ENCODE measurements around the gene FTSJ3. TPM values are rescaled to one million over a fixed set of nuclear protein-coding genes. Genes with fewer than 3 reads are reported as not detected.
"Not testable (repeated sequence)": the region's sequence is repeated elsewhere in the genome, so short reads cannot be mapped to it uniquely, and the experiment has no call there.

The FTSJ3 gene
- total RNA-seq, 2 donors from 2014 or later, result 22.7 to 30.9 TPM

DNA sequence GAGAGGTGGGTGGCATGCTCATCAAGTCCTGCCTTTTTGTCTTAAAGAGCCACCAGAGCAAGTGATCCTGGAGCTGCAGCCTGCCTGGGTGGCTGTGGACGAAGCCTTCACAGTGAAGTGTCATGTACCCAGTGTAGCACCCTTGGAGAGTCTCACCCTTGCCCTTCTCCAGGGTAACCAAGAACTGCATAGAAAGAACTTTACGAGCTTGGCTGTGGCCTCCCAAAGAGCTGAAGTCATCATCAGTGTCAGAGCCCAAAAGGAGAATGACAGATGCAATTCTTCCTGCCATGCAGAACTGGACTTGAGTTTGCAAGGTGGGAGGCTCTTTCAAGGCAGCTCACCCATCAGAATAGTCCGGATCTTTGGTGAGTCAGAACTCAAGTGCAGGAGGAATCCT is 31.8 kb upstream of the FTSJ3 start:
- DNase-seq (no peak), ATAC-seq (no peak)
- TF ChIP-seq, protein P1, sequence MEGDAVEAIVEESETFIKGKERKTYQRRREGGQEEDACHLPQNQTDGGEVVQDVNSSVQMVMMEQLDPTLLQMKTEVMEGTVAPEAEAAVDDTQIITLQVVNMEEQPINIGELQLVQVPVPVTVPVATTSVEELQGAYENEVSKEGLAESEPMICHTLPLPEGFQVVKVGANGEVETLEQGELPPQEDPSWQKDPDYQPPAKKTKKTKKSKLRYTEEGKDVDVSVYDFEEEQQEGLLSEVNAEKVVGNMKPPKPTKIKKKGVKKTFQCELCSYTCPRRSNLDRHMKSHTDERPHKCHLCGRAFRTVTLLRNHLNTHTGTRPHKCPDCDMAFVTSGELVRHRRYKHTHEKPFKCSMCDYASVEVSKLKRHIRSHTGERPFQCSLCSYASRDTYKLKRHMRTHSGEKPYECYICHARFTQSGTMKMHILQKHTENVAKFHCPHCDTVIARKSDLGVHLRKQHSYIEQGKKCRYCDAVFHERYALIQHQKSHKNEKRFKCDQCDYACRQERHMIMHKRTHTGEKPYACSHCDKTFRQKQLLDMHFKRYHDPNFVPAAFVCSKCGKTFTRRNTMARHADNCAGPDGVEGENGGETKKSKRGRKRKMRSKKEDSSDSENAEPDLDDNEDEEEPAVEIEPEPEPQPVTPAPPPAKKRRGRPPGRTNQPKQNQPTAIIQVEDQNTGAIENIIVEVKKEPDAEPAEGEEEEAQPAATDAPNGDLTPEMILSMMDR (IDR thresholded peaks at IDR 0.05), result no peak
- no peak for TF ChIP-seq POLR2A (IDR thresholded peaks at IDR 0.05)
- Histone ChIP-seq H3K27me3 (no peaks in the 10 kb centered on the region), H3K36me3 (replicated peaks in 1 of 2; ENCODE audit: insufficient read depth in 1 of 2, low read depth in 2 of 2) (no peaks in the 10 kb centered on the region), H3K27ac (no peak overlapping the region), H3K4me1 (no peaks in the 10 kb centered on the region), H3K4me3 (no peak overlapping the region), H3K9me3 (no peaks in the 10 kb centered on the region)
- 53 to 81% methylated on average over 3 of the region's 3 CpGs for WGBS, 2 donors
- intact Hi-C loops (cut with DNase I), result no loop called here

DNA sequence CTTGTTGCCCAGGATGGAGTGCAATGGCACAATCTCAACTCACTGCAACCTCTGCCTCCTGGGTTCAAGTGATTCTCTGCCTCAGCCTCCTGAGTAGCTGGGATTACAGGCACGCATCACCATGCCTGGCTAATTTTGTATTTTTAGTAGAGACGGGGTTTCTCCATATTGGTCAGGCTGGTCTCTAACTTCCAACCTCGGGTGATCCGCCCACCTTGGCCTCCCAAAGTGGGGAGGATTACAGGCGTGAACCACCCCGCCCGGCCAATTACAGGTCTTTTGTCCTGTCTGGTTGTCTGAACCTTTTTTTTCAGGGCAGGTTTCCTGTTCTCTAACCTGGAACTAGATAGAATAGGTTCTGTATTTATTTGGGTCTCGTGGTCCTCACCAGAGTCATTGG is 29.0 kb upstream of the FTSJ3 start:
- intact Hi-C loops (cut with DNase I); DNase-seq; H3K4me1 ChIP-seq; ATAC-seq; H3K27me3 ChIP-seq; H3K27ac ChIP-seq; H3K36me3 ChIP-seq (replicated peaks in 1 of 2; ENCODE audit: insufficient read depth in 1 of 2, low read depth in 2 of 2); H3K9me3 ChIP-seq; H3K4me3 ChIP-seq: not testable (repeated sequence)
- WGBS, 2 donors, result 76 to 85% methylated on average over 8 of the region's 8 CpGs

DNA sequence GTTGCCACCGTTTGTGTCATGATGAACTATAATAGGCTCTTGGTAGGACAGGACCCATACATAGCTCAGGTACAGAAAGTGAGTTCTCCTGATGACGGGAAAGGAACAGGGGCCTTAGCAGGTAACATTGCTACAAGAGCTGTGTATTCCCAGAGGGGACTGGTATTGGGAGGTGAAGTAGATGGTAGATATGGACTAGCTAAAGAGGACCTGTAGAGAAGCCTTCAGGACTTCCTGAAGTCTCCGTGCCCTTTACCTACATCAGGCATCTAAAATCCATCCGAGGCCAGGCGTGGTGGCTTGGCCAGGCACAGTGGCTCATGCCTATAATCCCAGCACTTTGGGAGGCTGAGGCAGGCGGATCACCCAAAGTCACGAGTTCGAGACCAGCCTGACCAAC is 27.7 kb upstream of the FTSJ3 start:
- Histone ChIP-seq H3K27ac (no peak overlapping the region), H3K27me3 (no peaks in the 10 kb centered on the region), H3K4me3 (no peak overlapping the region), H3K9me3 (no peaks in the 10 kb centered on the region), H3K36me3 (replicated peaks in 1 of 2; ENCODE audit: insufficient read depth in 1 of 2, low read depth in 2 of 2) (no peaks in the 10 kb centered on the region), H3K4me1 (no peaks in the 10 kb centered on the region)
- WGBS, 2 donors, result 79% methylated on average over 8 of the region's 8 CpGs
- ATAC-seq (no peak), DNase-seq (no peak)
- no peak for TF ChIP-seq POLR2A (IDR thresholded peaks at IDR 0.05)
- TF ChIP-seq, protein P1 (IDR thresholded peaks at IDR 0.05), result no peak
- intact Hi-C loops (cut with DNase I), result no loop called here

DNA sequence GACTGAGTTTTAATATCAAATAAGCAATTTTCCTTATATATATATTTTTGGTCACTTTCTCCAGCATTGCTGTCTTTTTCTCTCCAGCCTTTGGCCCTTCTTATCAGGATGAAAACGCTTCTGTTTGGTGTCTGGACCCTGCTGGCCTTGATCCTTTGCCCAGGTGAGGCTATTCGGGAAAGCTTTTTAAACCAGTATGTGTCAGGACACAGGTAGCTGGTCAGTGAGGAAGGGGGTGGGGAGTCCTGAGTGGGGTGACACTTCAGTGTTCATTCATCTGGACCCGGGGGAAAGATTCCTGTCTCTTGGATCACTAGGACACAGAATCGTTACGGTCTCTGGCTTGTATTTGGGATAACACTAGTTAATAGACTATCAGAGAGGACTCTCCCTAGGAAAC is 27.2 kb upstream of the FTSJ3 start:
- no peak overlapping the region for H3K27ac ChIP-seq
- ATAC-seq (no peak), DNase-seq (no peak)
- intact Hi-C loops (cut with DNase I), result no loop called here
- TF ChIP-seq, protein P1 (IDR thresholded peaks at IDR 0.05), result no peak
- no peak for TF ChIP-seq POLR2A (IDR thresholded peaks at IDR 0.05)
- H3K36me3 ChIP-seq (replicated peaks in 1 of 2; ENCODE audit: insufficient read depth in 1 of 2, low read depth in 2 of 2), result no peaks in the 10 kb centered on the region
- no peak overlapping the region for H3K4me3 ChIP-seq
- no peaks in the 10 kb centered on the region for H3K4me1 ChIP-seq
- 49 to 59% methylated on average over 5 of the region's 5 CpGs for WGBS, 2 donors
- no peaks in the 10 kb centered on the region for H3K27me3 ChIP-seq
- no peaks in the 10 kb centered on the region for H3K9me3 ChIP-seq

DNA sequence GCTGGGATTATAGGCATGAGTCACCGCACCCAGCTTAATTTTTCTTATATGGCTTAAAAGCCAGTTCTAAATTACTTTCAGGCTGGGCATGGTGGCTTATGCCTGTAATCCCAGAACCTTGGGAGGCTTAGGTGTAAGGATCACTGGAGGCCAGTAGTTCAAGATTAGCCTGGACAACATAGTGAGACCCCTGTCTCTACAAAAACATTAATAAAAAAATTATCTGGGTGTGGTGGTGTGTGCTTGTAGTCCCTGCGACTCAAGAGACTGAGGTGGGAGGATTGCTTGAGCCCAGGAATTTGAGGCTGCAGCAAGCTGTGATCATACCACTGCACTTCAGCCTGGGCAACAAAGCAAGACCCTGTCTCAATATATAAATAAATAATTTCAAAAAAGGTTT is 25.8 kb upstream of the FTSJ3 start:
- DNase-seq (no peak), ATAC-seq (no peak)
- Histone ChIP-seq H3K4me3 (no peak overlapping the region), H3K27me3 (no peaks in the 10 kb centered on the region), H3K4me1 (peaks cover 12% of the 10 kb centered on the region), H3K36me3 (replicated peaks in 1 of 2; ENCODE audit: insufficient read depth in 1 of 2, low read depth in 2 of 2) (no peaks in the 10 kb centered on the region), H3K27ac (no peak overlapping the region), H3K9me3 (peaks cover 0 to 6% (median 0%) of the 10 kb centered on the region in 3 donors)
- TF ChIP-seq, protein P1 (IDR thresholded peaks at IDR 0.05), result no peak
- no peak for TF ChIP-seq POLR2A (IDR thresholded peaks at IDR 0.05)
- WGBS, 2 donors, result 83 to 94% methylated on average over 2 of the region's 2 CpGs
- intact Hi-C loops (cut with DNase I), result no loop called here
